ENCODE data around the gene IGSF6.
"Not testable (repeated sequence)": the region's sequence is repeated elsewhere in the genome, so short reads cannot be mapped to it uniquely, and the experiment has no call there.

IGSF6 gene

GRCh38 chr16:21652453-21652852 is at the start of gene IGSF6:
Gene IGSF6 (minus strand): TSS chr16:21652608. CDS start chr16:21652598, 10 bp downstream.
- DNase-seq = no peak

DNA sequence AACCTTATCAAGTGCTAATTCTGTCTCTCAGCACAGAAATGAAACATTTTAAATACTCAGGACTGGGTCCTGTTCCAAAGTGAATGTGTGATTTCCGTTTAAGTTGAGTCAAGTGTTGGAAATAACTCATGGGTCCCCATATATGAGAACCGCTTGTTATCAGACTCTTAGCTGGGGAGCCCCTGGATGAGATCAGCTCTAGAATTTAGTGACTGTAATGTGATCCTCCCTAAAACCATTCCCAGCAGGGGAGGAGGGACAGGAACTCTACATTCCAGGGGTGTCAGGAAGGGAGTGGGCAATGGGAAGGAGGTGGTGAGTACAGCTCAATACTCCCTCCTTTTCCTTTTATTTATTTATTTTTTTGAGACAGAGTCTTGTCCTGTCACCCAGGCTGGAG is 48.9 kb upstream of the IGSF6 start:
- no peak for DNase-seq

GRCh38 chr16:21698169-21699032 is 46.0 kb upstream of the IGSF6 start:
- DNase-seq = no peak

- no peak for DNase-seq
Observed at GRCh38 chr16:21697032-21697431, 44.6 kb upstream of the IGSF6 start.

DNA sequence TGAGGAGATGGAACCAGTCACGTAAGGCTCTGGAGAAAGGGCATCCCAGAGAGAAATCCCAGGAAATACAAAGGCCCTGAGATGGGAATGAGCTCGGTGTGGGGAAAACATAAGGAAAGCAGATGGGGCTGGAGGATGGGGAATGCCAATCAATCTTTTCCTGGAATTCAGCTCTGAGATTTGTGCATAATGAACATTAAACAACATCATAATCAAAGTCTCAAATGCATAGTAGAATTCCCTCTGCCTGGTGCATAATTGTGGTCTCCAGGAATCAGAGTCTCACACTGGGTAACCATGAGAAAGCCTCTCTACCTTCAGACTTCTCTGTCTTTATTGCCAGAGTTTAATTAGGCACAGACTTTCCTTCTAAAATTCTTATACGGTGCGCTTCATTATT is 42.2 kb upstream of the IGSF6 start:
- DNase-seq = no peak

DNA sequence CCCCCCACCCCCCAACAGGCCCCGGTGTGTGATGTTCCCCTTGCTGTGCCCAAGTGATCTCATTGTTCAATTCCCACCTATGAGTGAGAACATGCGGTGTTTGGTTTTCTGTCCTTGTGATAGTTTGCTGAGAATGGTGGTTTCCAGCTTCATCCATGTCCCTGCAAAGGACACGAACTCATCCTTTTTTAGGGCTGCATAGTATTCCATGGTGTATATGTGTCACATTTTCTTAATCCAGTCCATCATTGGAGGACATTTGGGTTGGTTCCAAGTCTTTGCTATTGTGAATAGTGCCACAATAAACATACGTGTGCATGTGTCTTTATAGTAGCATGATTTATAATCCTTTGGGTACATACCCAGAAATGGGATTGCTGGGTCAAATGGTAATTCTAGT is 38.6 kb upstream of the IGSF6 start:
- DNase-seq = not testable (repeated sequence)

- no peak for DNase-seq
Observed at GRCh38 chr16:21689107-21689506, 36.7 kb upstream of the IGSF6 start.

DNA sequence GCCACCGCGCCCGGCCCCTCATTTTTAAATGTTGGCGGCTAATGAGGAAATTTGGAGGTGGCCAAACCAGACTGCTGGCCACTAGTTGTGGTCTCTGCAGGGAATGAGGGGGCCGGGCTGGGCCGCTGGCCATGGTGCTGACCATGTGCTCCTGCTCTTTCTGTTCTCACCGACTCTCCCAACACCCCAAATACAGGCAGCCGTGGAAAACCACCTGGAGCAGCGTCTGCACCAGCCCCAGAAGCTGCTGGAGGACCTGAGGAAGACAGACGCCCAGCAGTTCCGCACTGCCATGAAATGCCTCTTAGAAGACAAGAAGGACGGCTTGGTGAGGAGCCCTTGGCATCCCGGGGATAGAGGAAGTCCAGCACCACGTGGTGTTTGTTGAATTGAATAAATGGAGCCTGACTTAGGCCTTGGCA is 32.6 kb upstream of the IGSF6 start:
- DNase-seq = no peak

DNA sequence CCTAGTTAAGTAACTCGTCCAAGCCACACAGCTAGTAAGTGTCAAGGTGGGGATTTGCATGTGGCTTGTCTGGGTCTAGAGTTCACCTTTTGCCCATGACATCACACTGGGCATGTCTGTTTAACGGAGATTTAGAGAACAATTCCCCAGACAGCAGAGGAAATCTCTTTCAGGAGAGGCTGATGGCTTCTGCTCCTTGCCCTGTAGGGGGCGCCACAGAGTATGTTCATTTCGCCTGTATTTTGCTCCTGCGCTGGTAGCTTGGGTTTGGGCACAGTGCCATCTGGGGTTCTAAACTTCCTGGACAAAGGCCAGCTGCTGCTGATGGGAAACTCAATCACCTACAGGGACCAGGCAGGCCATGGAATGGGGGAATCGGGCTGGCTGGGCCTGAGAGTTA is 31.8 kb upstream of the IGSF6 start:
- DNase-seq = no peak

- no peak for DNase-seq
Observed at GRCh38 chr16:21683184-21683583, 30.8 kb upstream of the IGSF6 start.

DNA sequence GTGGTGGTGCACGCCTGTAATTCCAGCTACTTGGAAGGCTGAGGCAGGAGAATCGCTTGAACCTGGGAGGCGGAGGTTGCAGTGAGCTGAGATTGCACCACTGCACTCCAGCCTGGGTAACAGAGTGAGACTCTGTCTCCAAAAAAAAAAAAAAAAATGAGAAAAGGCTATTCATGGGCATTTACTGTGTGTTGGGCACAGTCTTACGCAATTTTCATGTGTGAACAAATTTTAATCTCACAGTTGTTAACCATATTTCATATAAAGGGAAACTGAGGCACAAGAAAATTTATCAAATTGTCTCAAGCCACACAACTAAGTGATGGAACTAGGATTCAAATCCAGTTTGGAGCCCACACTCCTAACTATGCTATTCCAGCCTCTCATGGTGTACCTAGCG is 28.3 kb upstream of the IGSF6 start:
- DNase-seq = not testable (repeated sequence)

DNA sequence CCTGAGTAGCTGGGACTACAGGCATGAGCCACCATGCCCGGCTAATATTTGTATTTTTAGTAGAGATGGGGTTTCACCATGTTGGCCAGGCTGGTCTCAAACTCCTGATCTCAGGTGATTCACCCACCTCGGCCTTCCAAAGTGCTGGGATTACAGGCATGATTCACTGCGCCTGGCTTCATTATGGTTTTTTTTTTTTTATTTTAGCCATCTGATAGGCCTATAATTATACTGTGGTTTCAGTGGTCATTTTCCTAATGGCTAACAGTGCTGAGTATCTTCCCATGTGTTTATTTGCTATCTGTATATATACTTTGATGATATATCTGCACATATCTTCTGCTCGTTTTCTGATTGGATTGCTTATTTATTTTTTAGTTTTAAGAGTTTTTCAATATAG is 22.0 kb upstream of the IGSF6 start:
- not testable (repeated sequence) for DNase-seq

- no peak for DNase-seq
Observed at GRCh38 chr16:21673469-21673868, 21.1 kb upstream of the IGSF6 start.

DNA sequence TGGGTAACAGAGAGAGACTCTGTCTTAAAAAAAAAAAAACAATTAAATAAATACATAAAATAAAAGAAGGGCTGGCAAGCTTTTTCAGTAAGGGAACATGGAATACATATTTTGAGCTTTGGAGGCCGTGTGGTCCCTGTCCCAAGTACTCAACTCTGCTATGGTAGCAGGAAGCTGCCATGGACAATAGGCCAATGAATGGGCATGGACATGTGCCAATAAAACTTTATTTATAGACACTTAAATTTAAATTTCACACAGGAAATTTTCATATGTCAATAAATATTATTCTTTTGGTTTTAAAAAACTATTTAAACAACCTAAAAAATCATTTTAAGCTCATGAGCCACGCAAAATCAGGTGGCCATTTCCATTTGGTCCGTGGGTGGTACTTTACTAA is 15.2 kb upstream of the IGSF6 start:
- DNase-seq = no peak

DNA sequence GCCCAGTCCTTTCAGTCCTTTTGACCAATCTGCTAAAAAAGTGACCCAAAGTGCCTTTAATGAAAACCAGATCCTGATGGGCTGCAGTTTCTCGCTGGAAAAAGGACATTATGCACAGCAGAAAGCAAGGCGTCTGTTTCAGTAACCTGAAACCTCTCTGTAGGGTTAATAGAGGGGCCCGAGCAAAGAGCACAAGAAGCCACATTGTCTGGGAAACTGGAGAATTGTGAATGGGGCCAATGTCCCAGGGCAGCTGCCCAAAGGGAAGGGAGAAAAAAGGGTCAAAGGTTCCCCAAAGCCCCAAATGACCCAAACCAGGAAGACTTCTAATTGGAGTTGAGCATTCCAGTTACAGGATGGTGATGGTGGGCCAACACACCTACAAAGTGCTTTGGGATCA is 14.4 kb upstream of the IGSF6 start:
- DNase-seq = no peak

- DNase-seq = no peak
Observed at GRCh38 chr16:21664801-21665492, 12.5 kb upstream of the IGSF6 start.

DNA sequence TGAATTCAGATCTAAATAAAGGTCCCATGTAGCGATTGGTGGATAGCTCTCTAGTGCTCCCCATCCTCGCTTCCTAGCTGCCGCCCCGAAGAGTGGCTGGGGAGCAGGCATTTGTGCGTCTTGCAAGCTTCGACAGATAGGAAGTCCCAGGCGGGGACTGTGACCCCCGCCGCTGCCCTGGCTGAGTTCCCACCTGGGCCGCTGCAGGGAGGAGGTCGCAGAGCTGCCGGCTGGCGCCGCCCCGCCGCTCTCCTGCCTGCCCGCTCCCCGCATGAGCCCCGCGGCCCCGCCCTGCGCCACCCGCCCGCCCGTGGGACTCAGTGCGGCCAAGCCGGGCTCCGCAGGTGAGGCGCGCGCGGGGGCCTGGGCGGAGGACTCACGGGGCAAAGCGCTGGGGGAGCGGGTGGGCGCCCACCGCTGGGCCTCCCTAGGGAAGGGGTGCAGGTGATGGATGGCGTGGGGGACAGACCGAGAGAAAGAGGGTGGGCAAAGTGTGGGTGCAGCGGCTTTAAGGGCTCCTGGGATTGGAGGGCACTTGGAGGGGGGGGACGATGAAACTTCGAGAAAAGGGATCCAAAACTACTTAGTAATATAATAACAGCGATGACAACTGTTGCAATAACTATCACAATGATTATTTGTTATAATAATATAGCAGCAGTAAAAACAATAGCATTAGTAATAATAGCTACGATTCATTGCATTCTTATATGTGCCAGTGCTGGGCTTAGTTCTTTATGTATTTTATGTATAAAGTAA is 11.7 kb upstream of the IGSF6 start, which contains the start of gene OTOA:
Gene OTOA, plus strand, starts transcription at position 80 of the 759 bp plus-strand sequence. CDS start 14,547 bp downstream, outside the sequence.
- no peak for DNase-seq

- no peak for DNase-seq
Observed at GRCh38 chr16:21659124-21659523, 6.7 kb upstream of the IGSF6 start.

GRCh38 chr16:21656795-21657768 is 4.7 kb upstream of the IGSF6 start:
- DNase-seq = no peak

GRCh38 chr16:21654881-21655280 is 2.5 kb upstream of the IGSF6 start:
- DNase-seq = no peak

GRCh38 chr16:21654466-21654865 is 2.1 kb upstream of the IGSF6 start:
- no peak for DNase-seq

DNA sequence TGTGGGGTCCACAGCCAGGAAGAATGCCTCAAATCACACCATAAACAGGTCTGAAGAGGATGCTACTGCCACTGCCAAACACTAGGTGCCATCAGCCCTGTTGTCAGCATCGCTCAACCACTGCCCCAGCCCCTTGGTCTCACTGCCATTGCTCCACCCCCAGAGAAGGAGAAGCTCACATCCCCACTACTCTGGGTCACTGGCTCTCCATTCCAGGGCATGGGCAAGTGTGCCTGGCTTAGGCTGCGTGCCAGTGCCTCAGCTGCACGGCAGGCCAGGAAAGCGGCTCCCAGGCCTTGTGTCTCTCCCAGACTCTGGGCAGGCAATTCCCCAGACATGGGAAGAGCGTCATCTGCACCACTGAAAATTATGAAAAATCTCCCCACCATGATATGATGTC is 1.2 kb upstream of the IGSF6 start:
- no peak for DNase-seq
